Adipose tissue (tissue), 3 donors: ENCODE results near the gene FAM90A26. TPM values are rescaled to one million over a fixed set of nuclear protein-coding genes. Genes with fewer than 3 reads are reported as not detected.
"Not testable (repeated sequence)": the region's sequence is repeated elsewhere in the genome, so short reads cannot be mapped to it uniquely, and the experiment has no call there.

Experiments used
- H3K27ac ChIP-seq: one replicate; pipeline ENCODE4 v1.5.1; 2013; ENCODE audit warnings: low read depth, low read length
- WGBS, 3 donors: extraction: QIAGEN DNeasy Blood & Tissue Kit; methylation state at CpG; one replicate each; pipeline ENCODE4 v1.1.7; 2013; 5-methylcytosine and 5-hydroxymethylcytosine counted together
- polyA plus RNA-seq, 3 donors: library from polyadenylated mRNA; stranded (reverse); fragments of 200-250 nt; gene quantifications; one replicate each; pipeline ENCODE4 v1.2.3, GENCODE V29; 2013
- donor health status: healthy with polysubstance abuse.
- donor health status: Bipolar disorder and iron deficiency.
- donor health status: healthy.

Gene FAM90A26
- polyA plus RNA-seq, 3 donors: not detected

- not testable (repeated sequence) for H3K27ac ChIP-seq
- 3 to 10% (median 4%) methylated on average over 18 to 27 of the region's 27 CpGs for WGBS, 3 donors
These were observed 16.5 kb upstream of the FAM90A26 start for GRCh38 chr4:9153571-9154157.

GRCh38 chr4:9155101-9155886, 14.9 kb upstream of the FAM90A26 start:
- H3K27ac ChIP-seq: not testable (repeated sequence)
- 67 to 77% (median 72%) methylated on average over 12 of the region's 12 CpGs for WGBS, 3 donors

GRCh38 chr4:9158392-9158791, 11.8 kb upstream of the FAM90A26 start:
- 26 to 52% methylated on average over 6 of the region's 6 CpGs; no CpG with 5 or more reads in 1 of the 3 donors for WGBS, 3 donors
- H3K27ac ChIP-seq: not testable (repeated sequence)

GRCh38 chr4:9160046-9160445, 10.2 kb upstream of the FAM90A26 start:
- WGBS, 3 donors: 90 to 96% methylated on average over 6 of the region's 6 CpGs; no CpG with 5 or more reads in 1 of the 3 donors
- not testable (repeated sequence) for H3K27ac ChIP-seq

- not testable (repeated sequence) for H3K27ac ChIP-seq
- 12% methylated on average over 8 of the region's 8 CpGs; no CpG with 5 or more reads in 2 of the 3 donors for WGBS, 3 donors
These were observed 4.2 kb upstream of the FAM90A26 start for GRCh38 chr4:9165990-9166389.

- WGBS, 3 donors: 92% methylated on average over 13 of the region's 13 CpGs; no CpG with 5 or more reads in 2 of the 3 donors
- H3K27ac ChIP-seq: not testable (repeated sequence)
These were observed 40.1 kb downstream of the FAM90A26 start, which contains the start of gene USP17L10 for GRCh38 chr4:9210357-9210756. USP17L10 (plus strand) TSS chr4:9210657; CDS start chr4:9210657, 0 bp downstream.

- 68 to 80% (median 79%) methylated on average over 11 of the region's 14 CpGs for WGBS, 3 donors
These were observed 44.5 kb downstream of the FAM90A26 start for GRCh38 chr4:9214701-9215100.

GRCh38 chr4:9215105-9215504, 44.9 kb downstream of the FAM90A26 start, which contains the start of gene USP17L11:
USP17L11 (plus strand) TSS chr4:9215405; CDS start chr4:9215405, 0 bp downstream.
- whole genome bisulfite sequencing, 3 donors: 91% methylated on average over 10 of the region's 14 CpGs; no CpG with 5 or more reads in 2 of the 3 donors
- H3K27ac ChIP-seq: not testable (repeated sequence)

More at GRCh38 chr4:9214701-9215100, 44.5 kb downstream of the FAM90A26 start:
- H3K27ac ChIP-seq: not testable (repeated sequence)

- not testable (repeated sequence) for H3K27ac ChIP-seq
- no CpG with 5 or more reads among the region's 13 CpGs for WGBS, 3 donors
These were observed 49.6 kb downstream of the FAM90A26 start, which contains the start of gene USP17L12 for GRCh38 chr4:9219852-9220251. USP17L12 (plus strand) TSS chr4:9220152; CDS start chr4:9220152, 0 bp downstream.

- WGBS, 3 donors: no CpG with 5 or more reads among the region's 14 CpGs
- H3K27ac ChIP-seq: not testable (repeated sequence)
These were observed 54.4 kb downstream of the FAM90A26 start, which contains the start of gene USP17L13 for GRCh38 chr4:9224596-9224995. USP17L13 (plus strand) TSS chr4:9224896; CDS start chr4:9224896, 0 bp downstream.

Other genes starting within 250 kb of the FAM90A26 start
- not detected for gene USP17L10, start 40.2 kb downstream of the FAM90A26 start, polyA plus RNA-seq
- not detected for gene USP17L11, start 45.0 kb downstream of the FAM90A26 start, polyA plus RNA-seq
- gene USP17L12, start 49.7 kb downstream of the FAM90A26 start, polyA plus RNA-seq: not detected
- gene USP17L13, start 54.5 kb downstream of the FAM90A26 start, polyA plus RNA-seq: not detected
- gene USP17L15, start 64.0 kb downstream of the FAM90A26 start, polyA plus RNA-seq: not detected
- not detected for gene USP17L17, start 73.5 kb downstream of the FAM90A26 start, polyA plus RNA-seq
- gene USP17L18, start 78.2 kb downstream of the FAM90A26 start, polyA plus RNA-seq: not detected
- gene USP17L19, start 83.0 kb downstream of the FAM90A26 start, polyA plus RNA-seq: not detected
- not detected for gene USP17L20, start 87.7 kb downstream of the FAM90A26 start, polyA plus RNA-seq
- gene USP17L21, start 92.5 kb downstream of the FAM90A26 start, polyA plus RNA-seq: not detected
- not detected for gene USP17L22, start 97.2 kb downstream of the FAM90A26 start, polyA plus RNA-seq
- not detected for gene USP17L24, start 154.8 kb downstream of the FAM90A26 start, polyA plus RNA-seq
- not detected for gene USP17L25, start 159.5 kb downstream of the FAM90A26 start, polyA plus RNA-seq
- gene USP17L26, start 164.2 kb downstream of the FAM90A26 start, polyA plus RNA-seq: not detected
- not detected for gene USP17L5, start 169.0 kb downstream of the FAM90A26 start, polyA plus RNA-seq
- not detected for gene USP17L27, start 173.7 kb downstream of the FAM90A26 start, polyA plus RNA-seq
- not detected for gene USP17L28, start 178.5 kb downstream of the FAM90A26 start, polyA plus RNA-seq
- not detected for gene USP17L29, start 183.2 kb downstream of the FAM90A26 start, polyA plus RNA-seq
- gene USP17L30, start 192.7 kb downstream of the FAM90A26 start, polyA plus RNA-seq: not detected